ENCODE results near the gene COL27A1.

DNA sequence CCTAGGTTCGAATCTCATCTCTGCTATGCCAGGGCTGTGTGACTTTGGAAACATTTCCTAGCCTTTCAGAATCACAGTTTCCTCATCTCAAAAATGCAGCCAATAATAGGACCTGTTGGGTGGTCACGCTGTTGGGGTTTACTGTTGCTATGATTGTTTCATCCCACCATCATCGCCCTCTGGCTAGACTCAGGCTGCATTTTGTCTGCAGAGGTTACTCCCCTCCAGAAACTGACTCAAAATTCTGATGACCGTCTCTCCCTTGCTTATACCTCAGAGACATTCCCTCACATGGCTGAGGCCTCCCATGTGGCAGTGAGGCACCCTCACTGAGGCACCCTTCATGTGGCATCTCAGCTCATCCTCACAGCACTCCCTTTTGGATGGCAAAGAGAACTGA is 61.6 kb downstream of the COL27A1 start:
- TF ChIP-seq, protein P1, sequence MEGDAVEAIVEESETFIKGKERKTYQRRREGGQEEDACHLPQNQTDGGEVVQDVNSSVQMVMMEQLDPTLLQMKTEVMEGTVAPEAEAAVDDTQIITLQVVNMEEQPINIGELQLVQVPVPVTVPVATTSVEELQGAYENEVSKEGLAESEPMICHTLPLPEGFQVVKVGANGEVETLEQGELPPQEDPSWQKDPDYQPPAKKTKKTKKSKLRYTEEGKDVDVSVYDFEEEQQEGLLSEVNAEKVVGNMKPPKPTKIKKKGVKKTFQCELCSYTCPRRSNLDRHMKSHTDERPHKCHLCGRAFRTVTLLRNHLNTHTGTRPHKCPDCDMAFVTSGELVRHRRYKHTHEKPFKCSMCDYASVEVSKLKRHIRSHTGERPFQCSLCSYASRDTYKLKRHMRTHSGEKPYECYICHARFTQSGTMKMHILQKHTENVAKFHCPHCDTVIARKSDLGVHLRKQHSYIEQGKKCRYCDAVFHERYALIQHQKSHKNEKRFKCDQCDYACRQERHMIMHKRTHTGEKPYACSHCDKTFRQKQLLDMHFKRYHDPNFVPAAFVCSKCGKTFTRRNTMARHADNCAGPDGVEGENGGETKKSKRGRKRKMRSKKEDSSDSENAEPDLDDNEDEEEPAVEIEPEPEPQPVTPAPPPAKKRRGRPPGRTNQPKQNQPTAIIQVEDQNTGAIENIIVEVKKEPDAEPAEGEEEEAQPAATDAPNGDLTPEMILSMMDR (IDR thresholded peaks at IDR 0.05): no peak
- TF ChIP-seq POLR2A (IDR thresholded peaks at IDR 0.05; ENCODE audit: low read length) (no peak), SREBF2 (IDR thresholded peaks at IDR 0.05) (no peak), PHF8 (IDR thresholded peaks at IDR 0.05; ENCODE audit: borderline replicate concordance, low read depth) (no peak), EP300 (IDR thresholded peaks at IDR 0.05) (no peak), ZFP36 (IDR thresholded peaks at IDR 0.05; ENCODE audit: borderline replicate concordance, partially characterized antibody) (no peak), CEBPB (IDR thresholded peaks at IDR 0.05) (no peak)
- TF ChIP-seq, protein P2, sequence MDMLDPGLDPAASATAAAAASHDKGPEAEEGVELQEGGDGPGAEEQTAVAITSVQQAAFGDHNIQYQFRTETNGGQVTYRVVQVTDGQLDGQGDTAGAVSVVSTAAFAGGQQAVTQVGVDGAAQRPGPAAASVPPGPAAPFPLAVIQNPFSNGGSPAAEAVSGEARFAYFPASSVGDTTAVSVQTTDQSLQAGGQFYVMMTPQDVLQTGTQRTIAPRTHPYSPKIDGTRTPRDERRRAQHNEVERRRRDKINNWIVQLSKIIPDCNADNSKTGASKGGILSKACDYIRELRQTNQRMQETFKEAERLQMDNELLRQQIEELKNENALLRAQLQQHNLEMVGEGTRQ (IDR thresholded peaks at IDR 0.05): no peak
- TF ChIP-seq, protein P3, sequence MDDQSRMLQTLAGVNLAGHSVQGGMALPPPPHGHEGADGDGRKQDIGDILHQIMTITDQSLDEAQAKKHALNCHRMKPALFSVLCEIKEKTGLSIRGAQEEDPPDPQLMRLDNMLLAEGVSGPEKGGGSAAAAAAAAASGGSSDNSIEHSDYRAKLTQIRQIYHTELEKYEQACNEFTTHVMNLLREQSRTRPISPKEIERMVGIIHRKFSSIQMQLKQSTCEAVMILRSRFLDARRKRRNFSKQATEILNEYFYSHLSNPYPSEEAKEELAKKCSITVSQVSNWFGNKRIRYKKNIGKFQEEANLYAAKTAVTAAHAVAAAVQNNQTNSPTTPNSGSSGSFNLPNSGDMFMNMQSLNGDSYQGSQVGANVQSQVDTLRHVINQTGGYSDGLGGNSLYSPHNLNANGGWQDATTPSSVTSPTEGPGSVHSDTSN (IDR thresholded peaks at IDR 0.05): no peak
- TF ChIP-seq, protein P4, sequence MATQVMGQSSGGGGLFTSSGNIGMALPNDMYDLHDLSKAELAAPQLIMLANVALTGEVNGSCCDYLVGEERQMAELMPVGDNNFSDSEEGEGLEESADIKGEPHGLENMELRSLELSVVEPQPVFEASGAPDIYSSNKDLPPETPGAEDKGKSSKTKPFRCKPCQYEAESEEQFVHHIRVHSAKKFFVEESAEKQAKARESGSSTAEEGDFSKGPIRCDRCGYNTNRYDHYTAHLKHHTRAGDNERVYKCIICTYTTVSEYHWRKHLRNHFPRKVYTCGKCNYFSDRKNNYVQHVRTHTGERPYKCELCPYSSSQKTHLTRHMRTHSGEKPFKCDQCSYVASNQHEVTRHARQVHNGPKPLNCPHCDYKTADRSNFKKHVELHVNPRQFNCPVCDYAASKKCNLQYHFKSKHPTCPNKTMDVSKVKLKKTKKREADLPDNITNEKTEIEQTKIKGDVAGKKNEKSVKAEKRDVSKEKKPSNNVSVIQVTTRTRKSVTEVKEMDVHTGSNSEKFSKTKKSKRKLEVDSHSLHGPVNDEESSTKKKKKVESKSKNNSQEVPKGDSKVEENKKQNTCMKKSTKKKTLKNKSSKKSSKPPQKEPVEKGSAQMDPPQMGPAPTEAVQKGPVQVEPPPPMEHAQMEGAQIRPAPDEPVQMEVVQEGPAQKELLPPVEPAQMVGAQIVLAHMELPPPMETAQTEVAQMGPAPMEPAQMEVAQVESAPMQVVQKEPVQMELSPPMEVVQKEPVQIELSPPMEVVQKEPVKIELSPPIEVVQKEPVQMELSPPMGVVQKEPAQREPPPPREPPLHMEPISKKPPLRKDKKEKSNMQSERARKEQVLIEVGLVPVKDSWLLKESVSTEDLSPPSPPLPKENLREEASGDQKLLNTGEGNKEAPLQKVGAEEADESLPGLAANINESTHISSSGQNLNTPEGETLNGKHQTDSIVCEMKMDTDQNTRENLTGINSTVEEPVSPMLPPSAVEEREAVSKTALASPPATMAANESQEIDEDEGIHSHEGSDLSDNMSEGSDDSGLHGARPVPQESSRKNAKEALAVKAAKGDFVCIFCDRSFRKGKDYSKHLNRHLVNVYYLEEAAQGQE (IDR thresholded peaks at IDR 0.05): no peak

Measured in A549 (cell line).